Heart left ventricle (tissue), 13 donors: ENCODE results near the gene RNF32.

Experiments
- POLR2A ChIP-seq, 2 donors: fragments of 450-650 bp; IDR thresholded peaks; one replicate each; pipeline ENCODE4 v1.6.1; 2017; ENCODE audit warnings: antibody characterized with exemption in 2 of 2, mild to moderate bottlenecking in 2 of 2, moderate library complexity in 2 of 2
- TF ChIP-seq, protein P1 (sequence below), 12 donors: fragments of 200-600 bp; sonication (generic) in 4 of 12; IDR thresholded peaks; one replicate each; pipeline versions ENCODE4 v1.5.0 to v1.8.0; 2018 to 2022; ENCODE audit warnings: antibody characterized with exemption in 12 of 12, mild to moderate bottlenecking in 5 of 12
- donor health status: ischemic (EF 13 %, LVEDD 7.1; RV severe dilation, severe dysfunction).
- donor health status: DM: no; HTN: yes; CAD: no.
- donor health status: DM: no; HTN: no; CAD: no.
- donor health status: ischemic (EF 25% LVEDD 6.9; RV normal size, moderate dysfunction).
- donor health status: ischemic (EF 25% LVEDD 5.7; RV mildly dilated, moderate dysfunction).
- donor health status: ischemic (EF 35%, LVEDD 5.7; RV mildly dilated, moderate dysfunction).
- donor health status: nonischemic (EF 11% LVEDD 7.7; RV severe dilation, severe dysfunction).
- donor health status: DM: yes; HTN: yes; CAD: no.
- donor health status: PGD.
- donor health status: ischemic (EF 29% LVEDD 5.4; RV normal size, mild dysfunction).
- donor health status: nonischemic (EF 23%, LVEDD 6.1; RV moderate dilation, normal function).

DNA sequence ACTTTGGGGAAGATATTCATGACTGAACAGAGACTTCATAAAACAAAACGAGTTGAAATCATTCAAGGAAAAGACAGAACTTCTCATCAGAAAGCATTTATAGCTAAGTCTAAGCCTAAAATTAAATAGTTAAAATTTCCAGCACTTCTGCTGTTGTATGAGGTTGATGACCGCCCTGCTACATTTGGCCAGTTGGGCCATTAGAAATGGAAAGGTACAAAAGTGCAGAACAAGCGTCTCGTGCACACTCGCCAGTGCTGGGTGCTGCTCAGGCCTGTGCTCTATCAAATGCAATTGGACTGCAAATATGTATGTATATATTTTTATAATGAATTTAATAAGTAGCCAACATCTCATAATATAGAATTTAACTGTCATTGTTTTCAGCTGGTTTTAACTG is 34.4 kb upstream of the RNF32 start:
- TF ChIP-seq, protein P1, sequence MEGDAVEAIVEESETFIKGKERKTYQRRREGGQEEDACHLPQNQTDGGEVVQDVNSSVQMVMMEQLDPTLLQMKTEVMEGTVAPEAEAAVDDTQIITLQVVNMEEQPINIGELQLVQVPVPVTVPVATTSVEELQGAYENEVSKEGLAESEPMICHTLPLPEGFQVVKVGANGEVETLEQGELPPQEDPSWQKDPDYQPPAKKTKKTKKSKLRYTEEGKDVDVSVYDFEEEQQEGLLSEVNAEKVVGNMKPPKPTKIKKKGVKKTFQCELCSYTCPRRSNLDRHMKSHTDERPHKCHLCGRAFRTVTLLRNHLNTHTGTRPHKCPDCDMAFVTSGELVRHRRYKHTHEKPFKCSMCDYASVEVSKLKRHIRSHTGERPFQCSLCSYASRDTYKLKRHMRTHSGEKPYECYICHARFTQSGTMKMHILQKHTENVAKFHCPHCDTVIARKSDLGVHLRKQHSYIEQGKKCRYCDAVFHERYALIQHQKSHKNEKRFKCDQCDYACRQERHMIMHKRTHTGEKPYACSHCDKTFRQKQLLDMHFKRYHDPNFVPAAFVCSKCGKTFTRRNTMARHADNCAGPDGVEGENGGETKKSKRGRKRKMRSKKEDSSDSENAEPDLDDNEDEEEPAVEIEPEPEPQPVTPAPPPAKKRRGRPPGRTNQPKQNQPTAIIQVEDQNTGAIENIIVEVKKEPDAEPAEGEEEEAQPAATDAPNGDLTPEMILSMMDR (IDR thresholded peaks at IDR 0.05), result no peak
- no peak for TF ChIP-seq POLR2A (IDR thresholded peaks at IDR 0.05)
